Heart right ventricle (tissue), 16 donors: Measurements from ENCODE around the gene RRN3. TPM values are rescaled to one million over a fixed set of nuclear protein-coding genes. Genes with fewer than 3 reads are reported as not detected.
"Not testable (repeated sequence)": the region's sequence is repeated elsewhere in the genome, so short reads cannot be mapped to it uniquely, and the experiment has no call there.

ENCODE experiments used
- ATAC-seq, 8 donors: fragments of 200-7000 bp; cut with Tn5 transposase; one replicate each; pipeline ENCODE4 v1.9.1; 2020; ENCODE audit warnings: mild to moderate bottlenecking in 8 of 8, moderate library complexity in 8 of 8, moderate number of reproducible peaks in 1 of 8
- DNase-seq, 2 donors: peaks; one replicate each; pipeline ENCODE4 v3.0.0-alpha.2; 2020
- H3K27ac ChIP-seq, 10 donors: fragments of 200-600 bp; sonication (generic) in 2 of 10; one replicate each; pipeline versions ENCODE4 v1.5.0 to v1.8.0; 2020 to 2022; ENCODE audit warnings: mild to moderate bottlenecking in 3 of 10
- H3K27me3 ChIP-seq, 7 donors: fragments of 200-600 bp; one replicate each; pipeline ENCODE4 v1.8.0; 2021 to 2022; ENCODE audit warnings: mild to moderate bottlenecking in 2 of 7
- H3K36me3 ChIP-seq, 9 donors: fragments of 200-600 bp; sonication (generic) in 1 of 9; one replicate each; pipeline versions ENCODE4 v1.5.0 to v1.8.0; 2020 to 2022; ENCODE audit warnings: mild to moderate bottlenecking in 2 of 9
- H3K4me1 ChIP-seq, 9 donors: fragments of 200-600 bp; sonication (generic) in 1 of 9; one replicate each; pipeline versions ENCODE4 v1.5.0 to v1.8.0; 2020 to 2022; ENCODE audit warnings: mild to moderate bottlenecking in 4 of 9
- H3K4me3 ChIP-seq, 10 donors: fragments of 200-600 bp; sonication (generic) in 2 of 10; one replicate each; pipeline versions ENCODE4 v1.5.0 to v1.8.0; 2020 to 2022; ENCODE audit warnings: mild to moderate bottlenecking in 7 of 10, moderate library complexity in 2 of 10
- H3K9me3 ChIP-seq, 11 donors: fragments of 200-600 bp in 10 of 11; sonication (generic) in 2 of 11; one replicate each; pipeline versions ENCODE4 v1.5.0 to v1.8.0; 2013 to 2022; ENCODE audit warnings: mild to moderate bottlenecking in 2 of 11, control low read depth in 1 of 11, moderate library complexity in 1 of 11
- WGBS, 2 donors: extraction: QIAGEN DNeasy Blood & Tissue Kit; methylation state at CpG; one replicate each; pipeline ENCODE4 v1.1.7; 2013; ENCODE audit warnings: inconsistent platforms in 1 of 2; 5-methylcytosine and 5-hydroxymethylcytosine counted together
- intact Hi-C, 10 donors: fragments of 100-400 bp; cut with DNase I; formaldehyde crosslinking; loops; one replicate each; pipeline versions ENCODE4 v1.11.1 to v1.14.2; 2022
- polyA plus RNA-seq, 2 donors: library from polyadenylated mRNA; stranded (reverse); fragments of 200-250 nt; gene quantifications; one replicate each; pipeline ENCODE4 v1.2.3, GENCODE V29; 2013
- total RNA-seq, 10 donors: library from RNA; stranded (reverse); fragmentation: NEBNext Ultra II Directional in 3 of 10; extraction: Animal tissue kit (Norgen Biotek cat#: 25700) in 3 of 10; gene quantifications; one replicate each; pipeline versions ENCODE4 v1.2.1 to v1.2.4, GENCODE V29; 2021 to 2023
- TF ChIP-seq, protein P1 (sequence below), 9 donors: fragments of 200-600 bp; sonication (generic) in 2 of 9; IDR thresholded peaks; one replicate each; pipeline versions ENCODE4 v1.5.0 to v1.8.0; 2021 to 2022; ENCODE audit warnings: antibody characterized with exemption in 9 of 9, mild to moderate bottlenecking in 5 of 9, moderate library complexity in 1 of 9
- donor health status: Arrhythmogenic right ventricular cardiomyopathy.
- donor health status: ischemic (EF 13 %, LVEDD 7.1; RV severe dilation, severe dysfunction).
- donor health status: healthy with polysubstance abuse.
- donor health status: DM: no; HTN: yes; CAD: no.
- donor health status: DM: no; HTN: no; CAD: no.
- donor health status: ischemic (EF 25% LVEDD 6.9; RV normal size, moderate dysfunction).
- donor health status: ischemic (EF 25% LVEDD 5.7; RV mildly dilated, moderate dysfunction).
- donor health status: healthy.
- donor health status: DM: yes; HTN: yes; CAD: no.
- donor health status: Ischemic cardiomyopathy.
- donor health status: ischemic (EF 35%, LVEDD 5.7; RV mildly dilated, moderate dysfunction).
- donor health status: nonischemic (EF 11% LVEDD 7.7; RV severe dilation, severe dysfunction).
- donor health status: DM: yes; HTN: yes; CAD: no.
- donor health status: PGD.
- donor health status: ischemic (EF 29% LVEDD 5.4; RV normal size, mild dysfunction).
- donor health status: nonischemic (EF 23%, LVEDD 6.1; RV moderate dilation, normal function).

The RRN3 gene
- total and polyA plus RNA-seq, 12 donors, result 9.9 to 31.9 (median 24.1) TPM

DNA sequence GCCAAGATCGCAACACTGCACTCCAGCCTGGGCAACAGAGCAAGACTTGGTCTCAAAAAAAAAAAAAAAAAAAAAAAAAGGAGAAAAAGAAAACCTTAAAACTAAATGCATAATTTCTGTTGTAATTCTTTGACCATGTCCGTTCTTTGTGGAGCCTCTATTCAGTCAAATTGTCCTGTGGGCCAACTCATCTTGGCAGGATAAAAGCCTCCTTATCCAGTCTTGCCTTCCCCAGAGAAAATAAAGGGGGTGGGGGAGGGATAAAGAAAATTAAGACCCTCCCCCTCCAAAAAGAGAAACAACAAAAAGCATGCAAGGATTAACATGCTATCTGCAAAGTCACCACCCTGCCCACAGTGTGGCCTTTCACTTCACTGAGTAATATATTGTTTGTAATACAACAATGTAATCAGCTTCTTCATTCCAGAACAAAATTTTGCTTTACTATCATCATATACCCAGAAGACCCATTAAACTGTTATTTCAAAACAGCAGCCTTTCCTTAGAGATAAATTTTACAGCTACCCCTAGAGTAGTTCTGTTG, 5.4 kb upstream of the RRN3 start:
- H3K27ac ChIP-seq, H3K4me1 ChIP-seq: not testable (repeated sequence)

DNA sequence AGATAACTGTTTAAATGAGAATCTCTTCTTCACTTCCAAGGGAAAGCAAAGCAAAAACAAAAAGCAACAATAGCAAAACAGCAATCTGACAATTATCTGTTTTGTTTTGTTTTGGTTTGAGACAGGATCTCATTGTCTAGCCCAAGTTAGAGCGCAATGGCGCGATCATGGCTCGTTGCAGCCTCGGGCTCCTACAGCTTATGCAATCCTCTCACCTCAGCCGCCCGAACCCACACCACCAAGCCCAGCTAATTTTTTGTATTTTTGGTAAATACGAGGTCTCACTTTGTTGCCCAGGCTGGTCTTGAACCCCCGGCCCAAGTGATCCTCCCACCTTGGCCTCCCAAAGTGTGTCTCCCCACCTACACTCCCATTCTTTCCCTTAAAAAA, 2.5 kb upstream of the RRN3 start:
- ATAC-seq, H3K9me3 ChIP-seq: not testable (repeated sequence)

More for the DNA sequence above, 5.4 kb upstream of the RRN3 start:
- H3K9me3 ChIP-seq, intact Hi-C loops, H3K4me3 ChIP-seq, H3K36me3 ChIP-seq, DNase-seq, H3K27me3 ChIP-seq: not testable (repeated sequence)
- 61 to 77% methylated on average over 2 of the region's 2 CpGs for WGBS, 2 donors
- ATAC-seq, result peak in 3 of 8 donors; percentile 31 to 47 (median 46)

DNA sequence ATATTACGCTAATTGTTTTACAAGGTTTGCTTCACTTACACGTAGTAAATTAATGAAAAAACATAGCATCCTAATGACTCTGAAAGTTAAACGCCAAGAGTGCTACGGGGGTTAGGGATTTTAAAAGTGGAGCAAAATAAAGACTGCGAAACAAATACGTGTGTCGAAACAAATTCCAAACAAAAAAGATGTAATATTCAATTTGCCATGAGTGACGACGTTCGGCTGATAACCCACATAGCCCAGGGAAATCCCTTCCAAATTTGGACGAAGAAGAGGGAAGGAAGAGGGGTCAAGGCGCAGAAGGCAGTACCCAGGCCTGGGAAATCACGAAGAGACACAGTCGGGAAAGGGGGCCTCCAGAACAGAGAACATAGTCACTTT, 509 bp downstream of the RRN3 start:
- 5 to 6% methylated on average over 13 to 14 of the region's 14 CpGs for WGBS, 2 donors
- H3K4me3 ChIP-seq, result peak overlapping the region; percentile 15 to 80 (median 68)
- H3K9me3 ChIP-seq, H3K27me3 ChIP-seq, DNase-seq, ATAC-seq, intact Hi-C loops: not testable (repeated sequence)
- H3K36me3 ChIP-seq, result peaks cover 0 to 38% (median 5%) of the 10 kb centered on the region in 9 donors
- H3K27ac ChIP-seq, result peak overlapping the region in 9 of 10 donors; percentile 60 to 93 (median 86)
- peaks cover 7 to 21% (median 16%) of the 10 kb centered on the region in 9 donors for H3K4me1 ChIP-seq

More for the DNA sequence above, 2.5 kb upstream of the RRN3 start:
- intact Hi-C loops, DNase-seq, H3K27ac ChIP-seq, H3K4me3 ChIP-seq, H3K27me3 ChIP-seq: not testable (repeated sequence)
- Histone ChIP-seq H3K4me1 (peaks cover 7 to 20% (median 16%) of the 10 kb centered on the region in 9 donors), H3K36me3 (peaks cover 0 to 11% (median 5%) of the 10 kb centered on the region in 9 donors)
- 90 to 93% methylated on average over 8 of the region's 9 CpGs for WGBS, 2 donors

DNA sequence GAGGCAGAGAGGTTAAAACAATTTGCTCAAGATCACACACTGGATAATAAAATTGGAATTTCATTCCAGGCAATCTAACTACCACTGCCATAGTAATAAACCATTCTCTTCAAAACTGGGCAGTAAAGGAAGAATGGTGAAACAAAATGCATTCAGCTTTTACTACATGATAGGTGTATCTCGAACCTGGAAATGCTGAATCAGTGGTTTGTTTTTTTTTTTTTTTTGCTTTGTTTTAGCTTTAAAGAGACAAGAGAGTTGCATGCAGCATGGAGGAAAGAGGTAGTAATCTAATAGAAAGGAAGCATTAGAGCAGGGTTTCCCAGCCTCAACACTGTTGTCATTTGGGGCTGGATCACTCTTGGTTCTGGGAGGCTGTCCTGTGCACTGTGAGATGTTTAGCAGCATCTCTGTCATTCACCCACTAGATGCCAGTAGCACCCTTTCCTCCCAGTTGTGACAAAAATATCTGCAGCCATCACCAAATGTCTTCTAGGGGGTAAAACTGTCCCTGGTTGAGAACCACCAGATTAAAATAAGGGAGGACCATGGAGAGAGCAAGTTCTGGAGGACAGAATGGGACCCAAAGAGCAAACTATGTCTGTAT, 3.3 kb downstream of the RRN3 start:
- TF ChIP-seq, protein P1, sequence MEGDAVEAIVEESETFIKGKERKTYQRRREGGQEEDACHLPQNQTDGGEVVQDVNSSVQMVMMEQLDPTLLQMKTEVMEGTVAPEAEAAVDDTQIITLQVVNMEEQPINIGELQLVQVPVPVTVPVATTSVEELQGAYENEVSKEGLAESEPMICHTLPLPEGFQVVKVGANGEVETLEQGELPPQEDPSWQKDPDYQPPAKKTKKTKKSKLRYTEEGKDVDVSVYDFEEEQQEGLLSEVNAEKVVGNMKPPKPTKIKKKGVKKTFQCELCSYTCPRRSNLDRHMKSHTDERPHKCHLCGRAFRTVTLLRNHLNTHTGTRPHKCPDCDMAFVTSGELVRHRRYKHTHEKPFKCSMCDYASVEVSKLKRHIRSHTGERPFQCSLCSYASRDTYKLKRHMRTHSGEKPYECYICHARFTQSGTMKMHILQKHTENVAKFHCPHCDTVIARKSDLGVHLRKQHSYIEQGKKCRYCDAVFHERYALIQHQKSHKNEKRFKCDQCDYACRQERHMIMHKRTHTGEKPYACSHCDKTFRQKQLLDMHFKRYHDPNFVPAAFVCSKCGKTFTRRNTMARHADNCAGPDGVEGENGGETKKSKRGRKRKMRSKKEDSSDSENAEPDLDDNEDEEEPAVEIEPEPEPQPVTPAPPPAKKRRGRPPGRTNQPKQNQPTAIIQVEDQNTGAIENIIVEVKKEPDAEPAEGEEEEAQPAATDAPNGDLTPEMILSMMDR (IDR thresholded peaks at IDR 0.05), result peak in 2 of 9 donors; percentile 12 to 24
- DNase-seq, ATAC-seq, H3K27ac ChIP-seq, H3K9me3 ChIP-seq, intact Hi-C loops, H3K4me3 ChIP-seq, H3K27me3 ChIP-seq: not testable (repeated sequence)
- H3K4me1 ChIP-seq, result peaks cover 7 to 26% (median 16%) of the 10 kb centered on the region in 9 donors
- peaks cover 0 to 61% (median 5%) of the 10 kb centered on the region in 9 donors for H3K36me3 ChIP-seq
- 85 to 89% methylated on average over 1 of the region's 1 CpG for WGBS, 2 donors

DNA sequence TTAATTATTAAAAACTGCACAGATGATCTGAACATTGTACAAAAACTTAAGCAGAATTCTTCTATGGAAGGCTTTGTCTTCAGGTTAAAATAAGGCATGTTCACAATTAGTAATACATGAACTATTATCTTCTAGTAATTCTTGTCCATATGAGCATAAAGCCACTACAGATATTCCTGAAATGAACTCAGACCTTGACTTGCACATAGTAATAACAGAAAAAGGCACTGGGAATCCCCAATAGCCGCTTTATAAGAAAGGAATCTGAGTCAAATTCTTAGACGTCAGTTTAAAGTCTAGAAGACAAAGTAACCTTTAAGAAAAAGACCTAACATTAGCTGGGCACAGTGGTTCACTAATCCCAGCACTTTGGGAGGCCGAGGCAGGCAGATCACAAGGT, 11.3 kb downstream of the RRN3 start:
- H3K27me3 ChIP-seq, H3K4me3 ChIP-seq, H3K4me1 ChIP-seq, H3K9me3 ChIP-seq, H3K27ac ChIP-seq, DNase-seq, intact Hi-C loops, ATAC-seq: not testable (repeated sequence)
- peaks cover 0 to 96% (median 44%) of the 10 kb centered on the region in 9 donors for H3K36me3 ChIP-seq
- 84 to 89% methylated on average over 3 of the region's 3 CpGs for WGBS, 2 donors

DNA sequence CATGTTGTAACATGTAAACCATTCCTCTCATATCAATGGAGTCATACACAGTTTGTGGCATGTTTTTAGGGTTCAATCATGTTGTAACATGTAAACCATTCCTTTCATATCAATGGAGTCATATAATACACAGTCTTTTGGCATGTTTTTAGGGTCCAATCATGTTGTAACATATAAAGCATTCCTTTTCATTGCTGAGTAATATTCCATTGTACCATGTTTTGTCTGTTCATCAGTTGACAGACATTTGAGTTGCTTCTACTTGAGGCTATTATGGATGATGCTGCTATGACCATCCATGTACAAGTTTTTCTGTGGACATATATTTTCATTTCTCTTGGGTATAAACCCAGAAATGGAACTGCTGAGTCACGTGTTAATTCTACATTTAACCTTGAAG, 13.2 kb downstream of the RRN3 start:
- H3K9me3 ChIP-seq, H3K27me3 ChIP-seq, H3K4me1 ChIP-seq, intact Hi-C loops, H3K4me3 ChIP-seq, ATAC-seq, DNase-seq, H3K27ac ChIP-seq: not testable (repeated sequence)
- WGBS, 2 donors, result 50 to 95% methylated on average over 1 of the region's 1 CpG
- peaks cover 0 to 98% (median 50%) of the 10 kb centered on the region in 9 donors for H3K36me3 ChIP-seq

DNA sequence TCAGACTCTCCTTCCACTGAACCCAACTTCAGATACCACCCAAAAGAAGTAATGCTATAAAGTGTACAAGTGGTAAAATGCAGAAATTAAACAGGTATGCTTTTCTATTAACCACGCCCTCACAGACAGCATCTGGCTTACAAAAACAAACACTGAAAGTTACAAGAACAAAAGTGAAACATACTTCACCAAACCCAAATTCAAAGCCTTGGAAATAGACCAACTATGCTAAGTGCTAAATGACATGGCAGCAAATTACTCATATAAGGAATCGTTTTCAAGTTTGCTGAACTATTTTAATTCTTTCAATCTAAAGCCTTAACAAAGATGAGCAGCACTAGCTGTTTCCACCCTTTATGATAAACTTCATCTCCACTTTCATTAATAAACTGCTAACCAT, 17.9 kb downstream of the RRN3 start:
- H3K9me3 ChIP-seq, H3K4me3 ChIP-seq, H3K27me3 ChIP-seq, intact Hi-C loops, ATAC-seq, H3K27ac ChIP-seq, DNase-seq, H3K4me1 ChIP-seq: not testable (repeated sequence)
- H3K36me3 ChIP-seq, result peaks cover 0 to 91% (median 42%) of the 10 kb centered on the region in 9 donors
- WGBS, 2 donors, result 77 to 90% methylated on average over 2 of the region's 2 CpGs
